GM23338 (cell line): ENCODE results near the gene WDR20. TPM values are rescaled to one million over a fixed set of nuclear protein-coding genes. Genes with fewer than 3 reads are reported as not detected.

Source experiments
- ATAC-seq: fragments of 200-7000 bp; cut with Tn5 transposase; 3 replicates; pipeline ENCODE4 v1.9.1; 2020
- DNase-seq: peaks from one replicate; pipeline ENCODE4 v3.0.0-alpha.2; 2015; ENCODE audit warnings: low spot score
- H2AFZ ChIP-seq: fragments of 200-600 bp; sonication (generic); 2 replicates; pipeline ENCODE4 v1.8.0; 2016; ENCODE audit warnings: antibody characterized with exemption, mild to moderate bottlenecking, moderate library complexity
- H3F3A ChIP-seq: fragments of 200-600 bp; sonication (generic); replicated peaks from 2 replicates; pipeline ENCODE4 v1.8.0; 2017; ENCODE audit warnings: antibody characterized with exemption, mixed run types, low read depth
- H3K27ac ChIP-seq: fragments of 200-600 bp; sonication (generic); 2 replicates; pipeline ENCODE4 v1.6.1; 2016; ENCODE audit warnings: low read depth
- H3K27me3 ChIP-seq: fragments of 200-600 bp; sonication (generic); 2 replicates; pipeline ENCODE4 v1.8.0; 2016; ENCODE audit warnings: mild to moderate bottlenecking, mixed run types, moderate library complexity; ENCODE audit not compliant: insufficient read depth
- H3K36me3 ChIP-seq: fragments of 200-600 bp; sonication (generic); 2 replicates; pipeline ENCODE4 v1.8.0; 2016; ENCODE audit warnings: mild to moderate bottlenecking; ENCODE audit not compliant: insufficient read depth
- H3K4me1 ChIP-seq: fragments of 200-600 bp; sonication (generic); 2 replicates; pipeline ENCODE4 v1.8.0; 2016; ENCODE audit warnings: mild to moderate bottlenecking, moderate library complexity; ENCODE audit not compliant: insufficient read depth
- H3K4me2 ChIP-seq: fragments of 200-600 bp; sonication (generic); 2 replicates; pipeline ENCODE4 v1.7.1; 2017; ENCODE audit warnings: mixed run types
- H3K4me3 ChIP-seq: fragments of 200-600 bp; sonication (generic); 2 replicates; pipeline ENCODE4 v1.6.1; 2016; ENCODE audit warnings: mixed run types
- H3K79me2 ChIP-seq: fragments of 200-600 bp; sonication (generic); replicated peaks from 2 replicates; pipeline ENCODE4 v1.8.0; 2017; ENCODE audit warnings: mild to moderate bottlenecking; ENCODE audit not compliant: insufficient read depth
- H3K9me2 ChIP-seq: fragments of 200-600 bp; sonication (generic); 2 replicates; pipeline ENCODE4 v1.8.0; 2017; ENCODE audit not compliant: insufficient read depth
- H4K20me1 ChIP-seq: fragments of 200-600 bp; sonication (generic); replicated peaks from 2 replicates; pipeline ENCODE4 v1.8.0; 2017; ENCODE audit warnings: mild to moderate bottlenecking; ENCODE audit not compliant: insufficient read depth
- H3K27ac Mint-ChIP-seq: 2 replicates; pipeline ENCODE4 v1.8.0; 2020; ENCODE audit warnings: inconsistent platforms, mild to moderate bottlenecking, moderate library complexity, mixed read lengths
- H3K27me3 Mint-ChIP-seq: 3 replicates; pipeline ENCODE4 v1.8.0; 2022; ENCODE audit warnings: low read depth, mild to moderate bottlenecking, moderate library complexity, mixed read lengths, inconsistent platforms; ENCODE audit not compliant: insufficient read depth, poor library complexity
- H3K36me3 Mint-ChIP-seq: 3 replicates; pipeline ENCODE4 v1.8.0; 2021; ENCODE audit warnings: low read depth, mild to moderate bottlenecking, inconsistent platforms, moderate library complexity, mixed read lengths
- H3K4me1 Mint-ChIP-seq: 3 replicates; pipeline ENCODE4 v1.8.0; 2020; ENCODE audit warnings: mild to moderate bottlenecking, inconsistent platforms, mixed read lengths
- H3K4me3 Mint-ChIP-seq: 3 replicates; pipeline ENCODE4 v1.8.0; 2021; ENCODE audit warnings: moderate library complexity, mild to moderate bottlenecking, inconsistent platforms, mixed read lengths
- H3K9me3 Mint-ChIP-seq: 3 replicates; pipeline ENCODE4 v1.8.0; 2020; ENCODE audit warnings: moderate library complexity, mild to moderate bottlenecking, inconsistent platforms, mixed read lengths
- CREB1 ChIP-seq: fragments of 250-450 bp; sonication (Bioruptor Pico); IDR thresholded peaks from 2 replicates; pipeline ENCODE4 v1.5.0; 2020; ENCODE audit warnings: low read depth, mild to moderate bottlenecking, moderate library complexity
- CTCF ChIP-seq, 2 experiments: fragments of 200-600 bp in 1 of 2; sonication (generic) in 1 of 2; conservative IDR thresholded peaks; 2 replicates each; pipeline versions ENCODE4 v1.5.1 to v1.6.1; 2016 to 2017; ENCODE audit warnings: antibody characterized with exemption in 2 of 2, low read depth in 2 of 2, mild to moderate bottlenecking in 2 of 2, moderate library complexity in 1 of 2
- ETS1 ChIP-seq: IDR thresholded peaks from 2 replicates; pipeline ENCODE4 v1.6.1; 2016; ENCODE audit warnings: antibody characterized with exemption
- EZH2 ChIP-seq: fragments of 200-600 bp; sonication (generic); IDR thresholded peaks from one replicate; pipeline ENCODE4 v1.8.0; 2017; ENCODE audit warnings: antibody characterized with exemption, mild to moderate bottlenecking, low read depth; ENCODE audit not compliant: unreplicated experiment
- EZH2phosphoT487 ChIP-seq: fragments of 200-600 bp; sonication (generic); IDR thresholded peaks from one replicate; pipeline ENCODE4 v1.8.1; 2018; ENCODE audit warnings: antibody characterized with exemption; ENCODE audit not compliant: unreplicated experiment
- JUNB ChIP-seq: IDR thresholded peaks from one replicate; pipeline ENCODE4 v1.6.1; 2016; ENCODE audit warnings: antibody characterized with exemption; ENCODE audit not compliant: unreplicated experiment
- NANOG ChIP-seq: IDR thresholded peaks from 2 replicates; pipeline ENCODE4 v1.6.1; 2016; ENCODE audit warnings: antibody characterized with exemption, borderline replicate concordance
- POLR2AphosphoS5 ChIP-seq: IDR thresholded peaks from 2 replicates; pipeline ENCODE4 v1.6.1; 2016; ENCODE audit warnings: antibody characterized with exemption, low read depth
- REST ChIP-seq: IDR thresholded peaks from one replicate; pipeline ENCODE4 v1.6.1; 2018; ENCODE audit warnings: antibody characterized with exemption; ENCODE audit not compliant: unreplicated experiment
- STAT1 ChIP-seq: IDR thresholded peaks from one replicate; pipeline ENCODE4 v1.6.1; 2016; ENCODE audit warnings: antibody characterized with exemption; ENCODE audit not compliant: unreplicated experiment
- ZNF114 ChIP-seq: fragments of 250-450 bp; sonication (Bioruptor Pico); IDR thresholded peaks from 2 replicates; pipeline ENCODE4 v1.5.0; 2020; ENCODE audit warnings: mild to moderate bottlenecking, moderate library complexity
- ZNF331 ChIP-seq: fragments of 250-450 bp; sonication (Bioruptor Pico); IDR thresholded peaks from 2 replicates; pipeline ENCODE4 v1.5.0; 2020; ENCODE audit warnings: low read depth, mild to moderate bottlenecking, moderate library complexity
- ZNF462 ChIP-seq: fragments of 250-450 bp; sonication (Bioruptor Pico); IDR thresholded peaks from 2 replicates; pipeline ENCODE4 v1.5.0; 2020; ENCODE audit warnings: mild to moderate bottlenecking, moderate library complexity
- polyA plus RNA-seq: library from polyadenylated mRNA; unstranded; fragments of >200 nt; fragmentation: Nextera tagmentation; extraction: Ambion mirVana; gene quantifications from 2 replicates; pipeline ENCODE4 v1.2.1, GENCODE V29; 2016
- total RNA-seq: library from RNA; depleted of rRNA; stranded (reverse); fragments of >200 nt; shearing (Covaris generic); gene quantifications from 2 replicates; pipeline ENCODE4 v1.2.3, GENCODE V29; 2014

WDR20 gene
- total and polyA plus RNA-seq, 2 experiments from 2014 or later = 17.9 to 21.0 TPM

GRCh38 chr14:102202944-102203343 lies 63.2 kb downstream of the WDR20 start:
- ATAC-seq (no peak), DNase-seq (no peak)
- no peaks in the 10 kb centered on the region for H3K27me3 ChIP-seq
- H3K4me1 ChIP-seq = no peaks in the 10 kb centered on the region
- H3K27ac ChIP-seq = no peak overlapping the region
- H3K27me3 Mint-ChIP-seq = peaks cover 13% of the 10 kb centered on the region
- no peaks in the 10 kb centered on the region; the same call in 2 of the 3 replicates for H3K9me3 Mint-ChIP-seq
- no peak overlapping the region for H3K4me3 ChIP-seq
- H3K36me3 Mint-ChIP-seq = peaks cover 14% of the 10 kb centered on the region; the same call in 1 of the 3 replicates
- H3K79me2 ChIP-seq = peaks cover 44% of the 10 kb centered on the region
- H4K20me1 ChIP-seq = peaks cover 22% of the 10 kb centered on the region
- H3K4me1 Mint-ChIP-seq = peaks cover 18% of the 10 kb centered on the region
- H3K9me2 ChIP-seq = no peaks in the 10 kb centered on the region
- H3K27ac Mint-ChIP-seq = no peak overlapping the region
- H3K4me2 ChIP-seq = no peak overlapping the region
- no peak overlapping the region for H2AFZ ChIP-seq
- H3K36me3 ChIP-seq = no peaks in the 10 kb centered on the region; the same call in 1 of the 2 replicates
- H3K4me3 Mint-ChIP-seq = no peak overlapping the region
- TF ChIP-seq REST (no peak), EZH2 (no peak), ETS1 (no peak), ZNF114 (CRISPR knock-in tag) (no peak), STAT1 (no peak), EZH2phosphoT487 (no peak), NANOG (no peak), ZNF462 (CRISPR knock-in tag) (no peak), JUNB (no peak), CREB1 (CRISPR knock-in tag) (no peak), ZNF331 (CRISPR knock-in tag) (no peak), POLR2AphosphoS5 (no peak), CTCF (conservative IDR thresholded peaks at IDR 0.05; ENCODE audit: low read depth in 2 of 2) (no peak)
- H3F3A ChIP-seq = no peaks in the 10 kb centered on the region; the same call in 1 of the 2 replicates
